Measurements from ENCODE around the gene ALX4. TPM values are rescaled to one million over a fixed set of nuclear protein-coding genes. Genes with fewer than 3 reads are reported as not detected.

The ALX4 gene
- polyA plus RNA-seq, 1 of the 3 experiments (the other 2 are of a cell fraction): under 0.01 TPM

- ChIA-PET CTCF (interaction anchor here (0.6 kb wide), 1 partner anchor 35 kb away, joined by 3 read pairs; no protein-coding TSS in a partner anchor), POLR2A (no interaction called here)
- H3K79me2 ChIP-seq (ENCODE audit: insufficient read depth): no peaks in the 10 kb centered on the region
- H3K9me2 ChIP-seq: no peaks in the 10 kb centered on the region
- H3F3A ChIP-seq (replicated peaks; ENCODE audit: insufficient read depth): no peaks in the 10 kb centered on the region
- peak; percentile 43 for DNase-seq
- no peak overlapping the region for H3K9ac ChIP-seq
- H3K27ac ChIP-seq (ENCODE audit: low read depth in 2 of 2, low read length in 1 of 2): no peak overlapping the region
- H3K36me3 ChIP-seq (replicated peaks in 1 of 2; ENCODE audit: control insufficient read depth in 1 of 2, insufficient read depth in 2 of 2, low read length in 1 of 2): no peaks in the 10 kb centered on the region
- no peak overlapping the region for H2AFZ ChIP-seq (ENCODE audit: low read depth)
- no peak overlapping the region for H3K4me2 ChIP-seq
- peaks cover 0 to 12% of the 10 kb centered on the region in 2 experiments; a peak in 1 of 4 replicates for H3K4me1 ChIP-seq (ENCODE audit: control insufficient read depth in 1 of 2, insufficient read depth in 2 of 2, low read depth in 1 of 2, low read length in 1 of 2)
- peaks cover 4% of the 10 kb centered on the region; the same call in 1 of the 2 replicates for H3K27me3 ChIP-seq (ENCODE audit: insufficient read depth)
- TF ChIP-seq RCOR1 (IDR thresholded peaks at IDR 0.05; ENCODE audit: low read length) (no peak), RAD21 (IDR thresholded peaks at IDR 0.05; ENCODE audit: low read length) (0 out of 2 replicates have a peak, but pooled peaks have one; percentile 24)
- TF ChIP-seq, protein P1, sequence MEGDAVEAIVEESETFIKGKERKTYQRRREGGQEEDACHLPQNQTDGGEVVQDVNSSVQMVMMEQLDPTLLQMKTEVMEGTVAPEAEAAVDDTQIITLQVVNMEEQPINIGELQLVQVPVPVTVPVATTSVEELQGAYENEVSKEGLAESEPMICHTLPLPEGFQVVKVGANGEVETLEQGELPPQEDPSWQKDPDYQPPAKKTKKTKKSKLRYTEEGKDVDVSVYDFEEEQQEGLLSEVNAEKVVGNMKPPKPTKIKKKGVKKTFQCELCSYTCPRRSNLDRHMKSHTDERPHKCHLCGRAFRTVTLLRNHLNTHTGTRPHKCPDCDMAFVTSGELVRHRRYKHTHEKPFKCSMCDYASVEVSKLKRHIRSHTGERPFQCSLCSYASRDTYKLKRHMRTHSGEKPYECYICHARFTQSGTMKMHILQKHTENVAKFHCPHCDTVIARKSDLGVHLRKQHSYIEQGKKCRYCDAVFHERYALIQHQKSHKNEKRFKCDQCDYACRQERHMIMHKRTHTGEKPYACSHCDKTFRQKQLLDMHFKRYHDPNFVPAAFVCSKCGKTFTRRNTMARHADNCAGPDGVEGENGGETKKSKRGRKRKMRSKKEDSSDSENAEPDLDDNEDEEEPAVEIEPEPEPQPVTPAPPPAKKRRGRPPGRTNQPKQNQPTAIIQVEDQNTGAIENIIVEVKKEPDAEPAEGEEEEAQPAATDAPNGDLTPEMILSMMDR (IDR thresholded peaks at IDR 0.05): peak; percentile 24
- no peaks in the 10 kb centered on the region for H4K20me1 ChIP-seq (ENCODE audit: insufficient read depth)
- no peak overlapping the region for H3K4me3 ChIP-seq (ENCODE audit: low read depth in 2 of 2, low read length in 1 of 2)
- no peaks in the 10 kb centered on the region for H3K9me3 ChIP-seq
- WGBS (ENCODE audit: low lambda C conversion rate): 57% methylated on average over 7 of the region's 7 CpGs
These were observed 42.1 kb upstream of the ALX4 start for GRCh38 chr11:44351898-44352498.

- H3K4me1 ChIP-seq (ENCODE audit: control insufficient read depth in 1 of 2, insufficient read depth in 2 of 2, low read depth in 1 of 2, low read length in 1 of 2): peaks cover 0 to 8% of the 10 kb centered on the region in 2 experiments; a peak in 1 of 4 replicates
- H3K36me3 ChIP-seq (replicated peaks in 1 of 2; ENCODE audit: control insufficient read depth in 1 of 2, insufficient read depth in 2 of 2, low read length in 1 of 2): no peaks in the 10 kb centered on the region
- no peak overlapping the region for H2AFZ ChIP-seq (ENCODE audit: low read depth)
- 65% methylated on average over 9 of the region's 9 CpGs for whole genome bisulfite sequencing (ENCODE audit: low lambda C conversion rate)
- no peaks in the 10 kb centered on the region for H4K20me1 ChIP-seq (ENCODE audit: insufficient read depth)
- no peak overlapping the region for H3K27ac ChIP-seq (ENCODE audit: low read depth in 2 of 2, low read length in 1 of 2)
- DNase-seq: no peak
- no peak overlapping the region for H3K4me2 ChIP-seq
- TF ChIP-seq SMC3 (IDR thresholded peaks at IDR 0.05; ENCODE audit: low read depth, low read length) (no peak), RCOR1 (IDR thresholded peaks at IDR 0.05; ENCODE audit: low read length) (no peak), RAD21 (IDR thresholded peaks at IDR 0.05; ENCODE audit: low read length) (no peak), MXI1 (IDR thresholded peaks at IDR 0.05; ENCODE audit: low read depth, low read length) (no peak), JUND (IDR thresholded peaks at IDR 0.05) (no peak), TCF12 (IDR thresholded peaks at IDR 0.05) (no peak)
- TF ChIP-seq, protein P2, sequence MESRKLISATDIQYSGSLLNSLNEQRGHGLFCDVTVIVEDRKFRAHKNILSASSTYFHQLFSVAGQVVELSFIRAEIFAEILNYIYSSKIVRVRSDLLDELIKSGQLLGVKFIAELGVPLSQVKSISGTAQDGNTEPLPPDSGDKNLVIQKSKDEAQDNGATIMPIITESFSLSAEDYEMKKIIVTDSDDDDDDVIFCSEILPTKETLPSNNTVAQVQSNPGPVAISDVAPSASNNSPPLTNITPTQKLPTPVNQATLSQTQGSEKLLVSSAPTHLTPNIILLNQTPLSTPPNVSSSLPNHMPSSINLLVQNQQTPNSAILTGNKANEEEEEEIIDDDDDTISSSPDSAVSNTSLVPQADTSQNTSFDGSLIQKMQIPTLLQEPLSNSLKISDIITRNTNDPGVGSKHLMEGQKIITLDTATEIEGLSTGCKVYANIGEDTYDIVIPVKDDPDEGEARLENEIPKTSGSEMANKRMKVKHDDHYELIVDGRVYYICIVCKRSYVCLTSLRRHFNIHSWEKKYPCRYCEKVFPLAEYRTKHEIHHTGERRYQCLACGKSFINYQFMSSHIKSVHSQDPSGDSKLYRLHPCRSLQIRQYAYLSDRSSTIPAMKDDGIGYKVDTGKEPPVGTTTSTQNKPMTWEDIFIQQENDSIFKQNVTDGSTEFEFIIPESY (IDR thresholded peaks at IDR 0.05; ENCODE audit: borderline replicate concordance, low read depth): no peak
- TF ChIP-seq, protein P3, sequence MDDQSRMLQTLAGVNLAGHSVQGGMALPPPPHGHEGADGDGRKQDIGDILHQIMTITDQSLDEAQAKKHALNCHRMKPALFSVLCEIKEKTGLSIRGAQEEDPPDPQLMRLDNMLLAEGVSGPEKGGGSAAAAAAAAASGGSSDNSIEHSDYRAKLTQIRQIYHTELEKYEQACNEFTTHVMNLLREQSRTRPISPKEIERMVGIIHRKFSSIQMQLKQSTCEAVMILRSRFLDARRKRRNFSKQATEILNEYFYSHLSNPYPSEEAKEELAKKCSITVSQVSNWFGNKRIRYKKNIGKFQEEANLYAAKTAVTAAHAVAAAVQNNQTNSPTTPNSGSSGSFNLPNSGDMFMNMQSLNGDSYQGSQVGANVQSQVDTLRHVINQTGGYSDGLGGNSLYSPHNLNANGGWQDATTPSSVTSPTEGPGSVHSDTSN (IDR thresholded peaks at IDR 0.05): no peak
- TF ChIP-seq, protein P1 (IDR thresholded peaks at IDR 0.05): no peak
- no peaks in the 10 kb centered on the region for H3K9me2 ChIP-seq
- no peaks in the 10 kb centered on the region for H3F3A ChIP-seq (replicated peaks; ENCODE audit: insufficient read depth)
- no peak overlapping the region for H3K9ac ChIP-seq
- ChIA-PET POLR2A (no interaction called here), CTCF (no interaction called here)
- no peaks in the 10 kb centered on the region for H3K79me2 ChIP-seq (ENCODE audit: insufficient read depth)
- H3K4me3 ChIP-seq (ENCODE audit: low read depth in 2 of 2, low read length in 1 of 2): no peak overlapping the region
- no peaks in the 10 kb centered on the region; the same call in 1 of the 2 replicates for H3K27me3 ChIP-seq (ENCODE audit: insufficient read depth)
- no peaks in the 10 kb centered on the region for H3K9me3 ChIP-seq
These were observed 41.2 kb upstream of the ALX4 start for GRCh38 chr11:44351006-44351660.

Data from SK-N-SH (cell line).